IMR-90 (cell line): ENCODE results near the gene GSK3B. TPM values are rescaled to one million over a fixed set of nuclear protein-coding genes. Genes with fewer than 3 reads are reported as not detected.

Experiments used
- ATAC-seq: fragments of 200-7000 bp; cut with Tn5 transposase; 2 replicates; pipeline ENCODE4 v1.9.1; 2020; ENCODE audit warnings: low read depth, mild to moderate bottlenecking, moderate library complexity
- BruUV-seq: library from RNA; stranded (reverse); fragments of 400-500 nt; replicated peaks from 2 replicates; lab custom pipeline; 2021; lab: Mats Ljungman, UMichigan
- CTCF ChIA-PET: fragments of 300-600 bp; formaldehyde crosslinking; extraction: SDS; loops from one replicate; lab custom pipeline; 2021; ENCODE audit warnings: antibody characterized with exemption; lab: Yijun Ruan, JAX
- POLR2A ChIA-PET: fragments of 300-600 bp; sonication (Branson Sonifier 250); formaldehyde crosslinking; loops from one replicate; lab custom pipeline; 2022; ENCODE audit warnings: antibody characterized with exemption; ENCODE audit not compliant: unreplicated experiment; lab: Charles Lee
- DNase-seq: peaks from one replicate; pipeline ENCODE4 v3.0.0; 2013
- H2AFZ ChIP-seq: replicated peaks from 2 replicates; pipeline ENCODE3; 2013; ENCODE audit warnings: low read length, mild to moderate bottlenecking; ENCODE audit not compliant: poor library complexity
- H2AK5ac ChIP-seq: 2 replicates; pipeline ENCODE4 v1.6.1; 2013; ENCODE audit warnings: low read depth, low read length, inconsistent platforms
- H2AK9ac ChIP-seq: replicated peaks from 2 replicates; pipeline ENCODE3; 2013; ENCODE audit warnings: mild to moderate bottlenecking, low read depth, low read length, moderate library complexity; ENCODE audit not compliant: poor library complexity
- H2BK120ac ChIP-seq: 2 replicates; pipeline ENCODE4 v1.6.1; 2013; ENCODE audit warnings: low read depth, low read length, inconsistent platforms
- H2BK15ac ChIP-seq: 3 replicates; pipeline ENCODE4 v1.6.1; 2013; ENCODE audit warnings: low read depth, low read length, inconsistent platforms
- H2BK20ac ChIP-seq: 2 replicates; pipeline ENCODE4 v1.6.1; 2013; ENCODE audit warnings: low read depth, mild to moderate bottlenecking, inconsistent platforms, low read length, moderate library complexity
- H2BK5ac ChIP-seq: 2 replicates; pipeline ENCODE4 v1.6.1; 2013; ENCODE audit warnings: mild to moderate bottlenecking, low read depth, low read length, inconsistent platforms; ENCODE audit not compliant: poor library complexity, severe bottlenecking
- H3K14ac ChIP-seq: replicated peaks from 2 replicates; pipeline ENCODE4 v1.6.1; 2013; ENCODE audit warnings: low read depth, low read length, inconsistent platforms
- H3K18ac ChIP-seq: 2 replicates; pipeline ENCODE4 v1.6.1; 2013; ENCODE audit warnings: low read depth, low read length, control low read depth
- H3K23ac ChIP-seq: 2 replicates; pipeline ENCODE4 v1.6.1; 2013; ENCODE audit warnings: low read depth, low read length, inconsistent platforms
- H3K27ac ChIP-seq: 2 replicates; pipeline ENCODE4 v1.5.1; 2013; ENCODE audit warnings: mild to moderate bottlenecking, control low read depth, low read length; ENCODE audit not compliant: insufficient read depth
- H3K27me3 ChIP-seq: 2 replicates; pipeline ENCODE4 v1.6.1; 2013; ENCODE audit warnings: low read length; ENCODE audit not compliant: control insufficient read depth, insufficient read depth
- H3K36me3 ChIP-seq: 2 replicates; pipeline ENCODE4 v1.6.1; 2013; ENCODE audit warnings: low read length, mixed read lengths; ENCODE audit not compliant: control insufficient read depth, insufficient read depth
- H3K4ac ChIP-seq: 2 replicates; pipeline ENCODE4 v1.6.1; 2013; ENCODE audit warnings: low read depth, low read length, inconsistent platforms
- H3K4me1 ChIP-seq: 2 replicates; pipeline ENCODE4 v1.6.1; 2013; ENCODE audit warnings: low read length, mixed read lengths; ENCODE audit not compliant: control insufficient read depth, insufficient read depth
- H3K4me2 ChIP-seq: 2 replicates; pipeline ENCODE4 v1.6.1; 2013; ENCODE audit warnings: low read depth, mild to moderate bottlenecking, control low read depth, low read length, moderate library complexity
- H3K4me3 ChIP-seq: 2 replicates; pipeline ENCODE4 v1.5.1; 2013; ENCODE audit warnings: low read depth, mild to moderate bottlenecking, control low read depth, low read length, moderate library complexity; ENCODE audit not compliant: insufficient read depth
- H3K56ac ChIP-seq: 2 replicates; pipeline ENCODE4 v1.6.1; 2013; ENCODE audit warnings: low read length, inconsistent platforms; ENCODE audit not compliant: insufficient read depth; ENCODE audit errors: extremely low read depth
- H3K79me1 ChIP-seq, 2 experiments: 2 replicates each; pipeline ENCODE4 v1.6.1; 2013; ENCODE audit warnings: low read length in 2 of 2, inconsistent platforms in 1 of 2, low read depth in 1 of 2
- H3K9ac ChIP-seq: 2 replicates; pipeline ENCODE4 v1.6.1; 2013; ENCODE audit warnings: low read depth, low read length, control low read depth
- H3K9me1 ChIP-seq: 2 replicates; pipeline ENCODE4 v1.6.1; 2013; ENCODE audit warnings: low read length, inconsistent platforms; ENCODE audit not compliant: insufficient read depth
- H3K9me3 ChIP-seq: 2 replicates; pipeline ENCODE4 v1.6.1; 2013; ENCODE audit warnings: low read length; ENCODE audit not compliant: control insufficient read depth, insufficient read depth
- H4K20me1 ChIP-seq: 2 replicates; pipeline ENCODE4 v1.6.1; 2013; ENCODE audit warnings: low read length, inconsistent platforms; ENCODE audit not compliant: insufficient read depth
- H4K5ac ChIP-seq: 2 replicates; pipeline ENCODE4 v1.6.1; 2013; ENCODE audit warnings: mild to moderate bottlenecking, low read depth, low read length, control low read depth
- H4K8ac ChIP-seq, 2 experiments: 2 replicates each; pipeline ENCODE4 v1.6.1; 2013; ENCODE audit warnings: low read depth in 2 of 2, low read length in 2 of 2, control low read depth in 1 of 2, inconsistent platforms in 1 of 2
- H4K91ac ChIP-seq: 2 replicates; pipeline ENCODE4 v1.6.1; 2013; ENCODE audit warnings: low read depth, low read length, inconsistent platforms; ENCODE audit not compliant: insufficient read depth
- BHLHE40 ChIP-seq: fragments of 150-350 bp; IDR thresholded peaks from 2 replicates; pipeline ENCODE4 v1.6.1; 2016; ENCODE audit warnings: mild to moderate bottlenecking, low read depth, low read length
- CEBPB ChIP-seq: IDR thresholded peaks from 2 replicates; pipeline ENCODE4 v1.6.1; 2012; ENCODE audit warnings: low read depth, low read length, improper control_type of control experiment
- CHD1 ChIP-seq: IDR thresholded peaks from 2 replicates; pipeline ENCODE4 v1.6.1; 2012; ENCODE audit warnings: low read depth, low read length, improper control_type of control experiment
- CTCF ChIP-seq: conservative IDR thresholded peaks from 2 replicates; pipeline ENCODE4 v1.5.1; 2012; ENCODE audit warnings: mild to moderate bottlenecking, low read depth, low read length, improper control_type of control experiment
- FOS ChIP-seq: fragments of 150-350 bp; IDR thresholded peaks from 2 replicates; pipeline ENCODE4 v1.6.1; 2016; ENCODE audit warnings: low read depth, low read length
- MAFK ChIP-seq: IDR thresholded peaks from 2 replicates; pipeline ENCODE4 v1.6.1; 2012; ENCODE audit warnings: low read depth, low read length, improper control_type of control experiment
- MAZ ChIP-seq: IDR thresholded peaks from 2 replicates; pipeline ENCODE4 v1.6.1; 2012; ENCODE audit warnings: low read depth, mild to moderate bottlenecking, low read length, improper control_type of control experiment, moderate library complexity, borderline replicate concordance
- MXI1 ChIP-seq: IDR thresholded peaks from 2 replicates; pipeline ENCODE4 v1.6.1; 2012; ENCODE audit warnings: low read depth, mild to moderate bottlenecking, low read length, moderate library complexity, borderline replicate concordance
- NFE2L2 ChIP-seq: fragments of 150-350 bp; IDR thresholded peaks from 2 replicates; pipeline ENCODE4 v1.6.1; 2016; ENCODE audit warnings: low read depth, mild to moderate bottlenecking, low read length
- POLR2A ChIP-seq: IDR thresholded peaks from 2 replicates; pipeline ENCODE4 v1.6.1; 2012; ENCODE audit warnings: mild to moderate bottlenecking, low read depth, low read length
- RAD21 ChIP-seq: IDR thresholded peaks from 2 replicates; pipeline ENCODE4 v1.6.1; 2012; ENCODE audit warnings: low read length, improper control_type of control experiment
- RCOR1 ChIP-seq: IDR thresholded peaks from 2 replicates; pipeline ENCODE4 v1.6.1; 2012; ENCODE audit warnings: mild to moderate bottlenecking, low read length, improper control_type of control experiment; ENCODE audit not compliant: insufficient replicate concordance
- RFX5 ChIP-seq: IDR thresholded peaks from 2 replicates; pipeline ENCODE4 v1.8.0; 2012; ENCODE audit warnings: low read depth, mild to moderate bottlenecking, low read length, moderate library complexity
- SMC3 ChIP-seq: fragments of 150-350 bp; IDR thresholded peaks from 2 replicates; pipeline ENCODE4 v1.6.1; 2016; ENCODE audit warnings: low read depth, mild to moderate bottlenecking, antibody characterized with exemption, low read length, moderate library complexity
- WGBS, 2 experiments: methylation state at CpG; one replicate each; pipeline versions ENCODE4 v1.1.5 to v1.1.7; 2013; ENCODE audit warnings: missing lambda C conversion rate in 2 of 2; ENCODE audit not compliant: insufficient read length in 1 of 2; ENCODE audit errors: extremely low coverage in 2 of 2; 5-methylcytosine and 5-hydroxymethylcytosine counted together
- dilution Hi-C: fragments of 300-500 bp; cut with HindIII; formaldehyde crosslinking; loops from one replicate; pipeline ENCODE4 v1.14.3; 2018; ENCODE audit warnings: low sequenced_read_pairs; ENCODE audit not compliant: unreplicated experiment
- in situ Hi-C: fragments of 300-500 bp; cut with MboI; formaldehyde crosslinking; loops from 3 replicates; pipeline ENCODE4 v1.14.3; 2019; ENCODE audit warnings: low sequenced_read_pairs, inconsistent platforms, mixed read lengths
- intact Hi-C: fragments of 100-400 bp; cut with micrococcal nuclease; formaldehyde crosslinking; loops from 2 replicates; pipeline ENCODE4 v1.10.0; 2022
- polyA plus RNA-seq, 3 experiments: library from polyadenylated mRNA; depleted of rRNA; stranded (reverse); fragments of >200 nt; gene quantifications; 2 replicates each; pipeline ENCODE4 v1.2.3, GENCODE V29; 2012; ENCODE audit warnings: low replicate concordance in 1 of 3
- total RNA-seq: library from RNA; depleted of rRNA; stranded (reverse); fragments of >200 nt; gene quantifications from 2 replicates; pipeline ENCODE4 v1.2.3, GENCODE V29; 2012
- TF ChIP-seq, protein P1 (sequence below): fragments of 150-350 bp; IDR thresholded peaks from 2 replicates; pipeline ENCODE4 v1.6.1; 2017; ENCODE audit warnings: mild to moderate bottlenecking, antibody characterized with exemption, low read length, low read depth

GSK3B gene
- total and polyA plus RNA-seq, 2 of the 4 experiments (the other 2 are of a cell fraction), result 19.2 to 33.2 TPM

GRCh38 chr3:119809249-119810017 is 284.8 kb downstream of the GSK3B start:
- Histone ChIP-seq H3K27ac (no peak overlapping the region), H4K8ac (peak overlapping the region in 1 of 2 experiments; percentile 28; a peak in 1 of 4 replicates), H3K36me3 (no peaks in the 10 kb centered on the region), H3K18ac (no peak overlapping the region), H3K23ac (peak overlapping the region; percentile 35; the same call in 1 of the 2 replicates), H3K4ac (no peak overlapping the region; the same call in 1 of the 2 replicates), H4K20me1 (no peaks in the 10 kb centered on the region), H3K14ac (no peak overlapping the region), H3K9me1 (no peaks in the 10 kb centered on the region), H3K9me3 (no peaks in the 10 kb centered on the region), H4K91ac (no peak overlapping the region), H3K27me3 (peaks cover 39% of the 10 kb centered on the region), H2BK120ac (no peak overlapping the region), H3K56ac (no peak overlapping the region), H3K4me2 (peak overlapping the region; percentile 64; the same call in 1 of the 2 replicates), H2BK15ac (no peak overlapping the region), H3K79me1 (no peaks in the 10 kb centered on the region), H2BK5ac (no peak overlapping the region), H2AFZ (peak overlapping the region; percentile 87), H4K5ac (no peak overlapping the region), H3K9ac (no peak overlapping the region), H2AK5ac (no peak overlapping the region), H3K4me3 (peak overlapping the region; percentile 12; the same call in 1 of the 2 replicates), H2BK20ac (no peak overlapping the region), H3K4me1 (no peaks in the 10 kb centered on the region), H2AK9ac (no peak overlapping the region)
- 57% methylated on average over 5 of the region's 31 CpGs; no CpG with 5 or more reads in 1 of the 2 experiments for WGBS, 2 experiments
- peak; percentile 33; the same call in 1 of the 2 replicates for ATAC-seq
- no TSS peak for BruUV-seq
- no peak for DNase-seq
- ChIA-PET CTCF (no interaction called here), POLR2A (no interaction called here)
- in situ Hi-C loops, result loop anchor here (10.0 kb wide), 1 partner anchor 375 kb away; no protein-coding TSS in a partner anchor
- dilution Hi-C loops, result no loop called here
- intact Hi-C loops, result no loop called here
- TF ChIP-seq RCOR1, result no peak
- TF ChIP-seq MAFK, result no peak
- no peak for TF ChIP-seq POLR2A
- TF ChIP-seq RAD21, result no peak
- TF ChIP-seq CTCF, result no peak
- no peak for TF ChIP-seq SMC3
- TF ChIP-seq MAZ, result no peak
- no peak for TF ChIP-seq MXI1
- no peak for TF ChIP-seq FOS
- TF ChIP-seq RFX5, result no peak
- TF ChIP-seq CEBPB, result no peak
- TF ChIP-seq BHLHE40, result no peak
- no peak for TF ChIP-seq CHD1
- TF ChIP-seq, protein P1, sequence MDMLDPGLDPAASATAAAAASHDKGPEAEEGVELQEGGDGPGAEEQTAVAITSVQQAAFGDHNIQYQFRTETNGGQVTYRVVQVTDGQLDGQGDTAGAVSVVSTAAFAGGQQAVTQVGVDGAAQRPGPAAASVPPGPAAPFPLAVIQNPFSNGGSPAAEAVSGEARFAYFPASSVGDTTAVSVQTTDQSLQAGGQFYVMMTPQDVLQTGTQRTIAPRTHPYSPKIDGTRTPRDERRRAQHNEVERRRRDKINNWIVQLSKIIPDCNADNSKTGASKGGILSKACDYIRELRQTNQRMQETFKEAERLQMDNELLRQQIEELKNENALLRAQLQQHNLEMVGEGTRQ, result no peak
- no peak for TF ChIP-seq NFE2L2
